SK-N-DZ (cell line): ENCODE measurements around the gene PTPRK.

Experiments
- DNase-seq: peaks from one replicate; pipeline ENCODE4 v3.0.0-alpha.2; 2015; ENCODE audit warnings: low spot score

PTPRK gene

DNA sequence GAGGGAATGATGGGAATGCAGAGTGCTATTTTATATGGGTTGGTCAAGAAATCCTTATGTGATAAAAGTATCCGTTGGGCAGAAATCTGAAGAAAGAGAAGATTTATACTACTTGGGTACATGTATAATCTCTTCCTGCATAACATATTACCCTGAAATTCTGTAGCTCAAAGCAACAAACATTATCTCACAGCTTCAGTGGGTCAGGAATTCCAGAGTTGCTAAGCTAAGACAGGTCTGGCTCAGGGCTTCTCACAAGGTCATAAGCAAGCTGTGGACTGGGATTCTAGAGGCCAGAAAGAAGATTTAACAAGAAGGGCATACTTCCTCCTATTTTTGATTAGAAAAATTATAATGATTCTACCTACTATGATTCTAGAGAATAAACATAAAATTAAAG is 447.0 kb downstream of the PTPRK start:
- no peak for DNase-seq

DNA sequence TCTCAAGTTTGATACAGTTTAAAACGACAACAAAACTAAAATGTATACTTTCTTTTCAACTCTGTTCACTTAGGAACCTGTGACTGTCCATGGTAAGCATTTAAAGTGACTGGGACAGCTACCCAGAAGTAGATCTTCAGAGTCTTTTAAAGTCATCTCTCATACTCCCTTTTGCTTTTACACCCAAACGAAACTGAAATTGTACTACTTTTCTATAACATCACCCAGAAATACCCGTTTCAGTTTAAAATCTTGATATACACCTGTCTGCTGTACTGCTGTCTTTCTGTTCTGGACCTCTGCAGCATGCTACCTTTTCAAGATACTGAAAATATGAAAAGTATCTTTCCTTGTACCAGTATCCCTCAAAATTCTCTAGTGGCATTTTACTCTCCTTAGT is 449.2 kb downstream of the PTPRK start:
- DNase-seq, result no peak

DNA sequence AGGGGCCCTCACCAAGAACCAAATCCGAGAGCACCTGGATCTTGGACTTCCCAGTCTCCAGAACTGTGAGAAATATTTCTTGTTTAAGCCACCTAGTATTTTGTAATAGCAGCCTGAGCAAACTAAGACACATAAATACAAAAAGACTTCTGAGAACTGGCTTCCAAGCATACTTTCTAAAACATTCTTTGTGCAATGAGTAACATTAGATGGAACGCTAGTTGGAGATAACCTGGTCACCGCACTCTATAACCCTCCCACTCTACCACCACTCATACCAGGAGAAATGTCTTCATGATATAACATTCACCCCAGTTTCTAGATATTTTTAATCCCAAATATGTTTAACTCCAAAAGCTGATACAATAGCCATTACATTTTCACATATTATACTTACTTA is 450.0 kb downstream of the PTPRK start:
- DNase-seq, result no peak

DNA sequence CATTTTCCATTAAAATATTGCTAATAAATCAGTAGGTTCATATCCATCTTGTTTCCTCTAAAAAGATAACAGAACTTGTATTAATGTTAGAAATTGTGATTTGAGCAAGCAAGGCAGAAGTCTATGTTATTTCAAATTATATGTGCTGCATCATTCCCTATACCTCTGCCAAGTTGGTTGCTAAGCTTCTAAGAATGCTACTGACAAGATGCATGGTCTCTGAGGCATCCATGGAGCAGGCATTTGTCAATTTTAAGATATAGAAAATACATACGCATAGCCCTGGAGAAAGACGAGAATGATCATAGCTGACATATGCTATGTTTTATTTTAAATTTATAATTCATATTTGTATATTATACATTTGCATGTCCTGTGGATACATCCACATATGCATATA is 451.2 kb downstream of the PTPRK start:
- no peak for DNase-seq

DNA sequence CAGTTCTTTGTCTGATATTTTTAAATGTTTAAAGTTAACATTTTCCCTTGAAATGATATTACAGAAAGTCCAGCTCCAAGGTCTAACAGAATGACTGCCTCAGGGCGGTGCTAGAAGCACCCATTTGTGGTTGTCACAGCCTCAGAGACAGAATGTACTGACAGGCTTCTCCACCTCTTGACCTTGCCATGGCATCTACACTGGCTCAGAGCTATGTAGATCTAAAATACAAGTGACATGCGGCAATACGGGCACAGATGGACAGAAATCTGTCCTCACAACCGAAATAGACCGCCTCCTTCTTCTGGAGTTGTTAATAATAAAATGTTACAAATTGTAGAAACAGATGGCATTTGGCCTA is 452.3 kb downstream of the PTPRK start:
- DNase-seq, result no peak

DNA sequence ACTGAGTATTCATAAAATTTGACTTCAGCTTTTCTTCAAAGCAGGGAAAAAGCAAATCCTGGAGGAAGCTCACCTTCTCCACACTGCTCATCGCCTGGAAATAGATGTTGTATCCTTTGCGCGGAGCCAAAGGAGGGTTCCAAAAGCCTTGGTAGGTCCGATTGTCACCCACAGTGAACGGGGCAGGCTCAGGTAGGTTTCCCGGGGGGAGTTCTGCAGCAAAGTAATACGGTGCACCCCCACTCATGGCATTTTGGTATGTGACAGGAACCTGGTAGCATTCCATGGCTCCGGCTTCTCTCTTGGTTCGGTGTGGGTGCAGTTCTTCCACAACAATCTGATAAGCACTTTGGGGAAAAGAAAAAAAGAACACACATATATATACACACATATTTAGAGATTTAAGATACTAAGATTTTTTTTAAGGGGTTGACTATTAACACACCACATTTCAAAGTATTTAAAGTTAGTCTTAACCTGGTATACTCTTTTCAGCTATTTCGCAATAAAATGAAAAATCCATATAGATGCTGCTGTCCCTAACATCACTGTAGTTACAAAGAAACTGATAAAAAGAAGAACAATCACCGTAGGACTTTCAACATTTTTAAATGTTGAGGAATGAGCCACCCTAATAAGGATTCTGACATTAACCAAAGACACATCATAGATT is 452.8 kb downstream of the PTPRK start:
- DNase-seq, result no peak

DNA sequence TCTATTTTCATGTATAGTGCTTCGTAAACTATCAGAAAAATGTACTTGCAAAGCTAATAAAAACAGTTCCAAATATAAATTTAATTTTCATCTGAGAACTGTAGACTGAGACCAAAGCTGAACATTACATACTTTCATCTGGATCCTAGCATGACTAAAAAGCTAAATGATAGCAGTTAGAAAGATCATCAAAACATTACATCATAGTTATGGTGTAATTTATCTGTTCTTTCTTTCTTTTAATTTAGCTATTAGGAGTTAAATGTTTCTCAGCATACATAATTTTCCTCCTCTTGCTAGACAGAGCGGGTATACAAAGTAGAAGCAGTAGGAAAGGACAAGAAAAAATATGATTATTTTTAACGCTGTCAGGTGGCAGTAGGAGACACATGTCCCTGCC is 455.3 kb downstream of the PTPRK start:
- no peak for DNase-seq

DNA sequence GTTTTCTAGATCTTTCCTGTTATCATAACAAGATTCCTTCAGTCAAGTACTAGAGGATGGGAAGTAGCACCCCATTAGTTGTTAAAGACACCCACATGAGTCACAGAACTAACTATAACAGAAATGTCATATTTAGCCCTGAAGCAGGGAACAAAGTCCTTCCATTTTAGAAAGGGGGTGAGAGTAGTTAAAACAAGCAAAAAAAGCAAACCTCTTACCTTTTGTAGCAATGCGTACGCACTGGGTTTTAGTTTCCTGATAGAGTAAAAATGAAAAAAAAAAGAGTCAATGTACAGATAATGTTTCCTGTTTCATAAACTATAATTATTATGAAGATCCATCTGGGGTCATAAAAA is 455.9 kb downstream of the PTPRK start:
- DNase-seq, result no peak

DNA sequence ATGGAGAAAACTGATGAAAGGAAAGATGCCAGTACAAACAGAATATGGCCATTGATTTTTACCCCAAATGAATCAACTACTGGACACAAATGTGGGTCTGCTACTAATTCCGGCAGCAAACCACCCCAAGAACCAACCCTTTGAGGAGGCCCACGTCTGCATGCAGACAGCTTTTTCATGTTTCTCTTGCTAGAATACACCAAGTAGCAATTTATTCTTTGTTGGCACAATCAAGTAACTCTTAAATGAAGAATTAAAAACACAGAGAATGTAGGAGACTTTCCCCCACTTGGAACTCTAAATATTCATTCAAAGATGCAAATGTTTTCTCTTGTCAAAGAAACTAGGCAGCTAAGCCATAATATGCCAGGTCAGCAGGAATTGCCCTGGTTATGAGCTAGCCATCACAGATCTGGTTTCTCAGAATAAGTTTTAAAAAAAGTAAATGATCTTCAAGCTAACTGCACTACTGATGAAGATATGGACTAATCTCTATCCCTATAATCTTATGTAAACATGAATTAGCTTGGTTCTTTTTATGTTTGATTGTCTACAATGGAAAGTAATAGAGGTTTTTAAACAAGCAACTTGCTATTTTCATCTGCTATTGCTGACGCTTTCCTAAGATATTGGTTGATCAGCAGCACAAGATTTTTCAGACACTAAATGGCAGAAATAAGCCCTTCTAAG is 456.4 kb downstream of the PTPRK start:
- DNase-seq, result no peak

DNA sequence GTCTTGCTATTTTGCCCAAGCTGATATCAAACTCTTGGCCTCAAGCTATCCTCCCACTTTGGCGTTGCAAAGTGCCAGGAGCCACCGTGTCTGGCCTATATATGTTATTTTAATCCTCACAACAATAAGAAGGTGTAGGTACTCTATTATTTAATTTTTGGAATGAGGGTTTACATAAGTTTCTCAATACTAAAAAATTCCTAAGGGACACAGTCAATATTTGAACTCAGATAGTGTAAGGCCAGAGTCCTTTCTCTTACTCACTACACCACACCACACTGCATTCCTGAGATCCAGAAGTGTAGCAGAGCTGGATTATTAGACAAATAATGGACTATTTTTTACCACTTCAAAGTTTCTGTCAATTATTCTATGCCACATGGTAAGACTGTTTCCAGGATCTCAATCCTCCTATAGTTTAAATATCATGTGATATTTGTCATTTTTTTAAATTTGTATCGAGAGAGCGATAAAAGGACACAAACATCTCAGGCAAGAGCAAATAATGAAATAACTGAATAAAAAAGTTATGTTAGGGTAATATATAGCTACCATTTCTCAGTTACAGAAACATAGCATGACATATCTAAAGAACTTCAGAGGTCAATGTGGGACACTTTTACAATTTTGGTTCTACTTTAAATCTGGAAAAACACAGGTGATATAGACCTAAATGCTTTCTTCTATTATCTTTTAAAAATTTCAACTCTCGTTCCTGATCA is 457.4 kb downstream of the PTPRK start:
- no peak for DNase-seq

DNA sequence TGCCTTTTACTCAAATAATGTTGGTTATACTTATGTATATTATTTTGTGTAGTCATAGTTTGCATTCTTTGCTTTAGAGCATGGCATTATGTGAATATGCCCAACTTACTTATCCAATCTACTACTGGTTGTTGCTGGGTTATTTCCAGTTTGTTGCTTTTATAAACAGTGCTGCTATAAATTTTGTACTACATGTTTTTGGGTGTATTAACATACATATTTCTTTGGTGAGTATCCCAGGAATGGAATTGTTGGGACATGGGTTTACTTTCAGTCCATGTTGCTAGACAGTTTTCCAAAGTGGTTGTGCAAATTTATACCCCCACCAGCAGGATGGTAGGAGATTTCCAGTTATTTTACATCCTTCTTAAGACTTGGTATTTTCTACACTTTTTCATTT is 462.5 kb downstream of the PTPRK start:
- no peak for DNase-seq

DNA sequence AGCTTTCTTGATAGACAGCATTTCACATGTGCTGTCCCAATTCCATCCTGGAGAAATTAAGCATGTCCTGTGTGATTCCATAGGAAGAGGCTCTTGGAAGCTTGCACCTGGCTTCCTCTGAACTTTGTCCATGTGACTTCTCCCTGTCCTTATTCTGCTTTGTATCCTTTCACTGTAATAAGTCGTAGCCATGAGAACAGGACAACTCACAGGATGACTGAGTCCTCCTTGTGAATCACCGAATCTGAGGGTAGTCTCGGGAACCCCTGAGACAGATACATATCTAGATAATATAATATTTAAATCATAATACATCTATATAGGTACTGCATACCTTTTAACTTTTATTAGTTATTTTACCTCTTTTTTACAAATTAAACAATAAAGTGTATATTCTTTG is 462.9 kb downstream of the PTPRK start:
- no peak for DNase-seq

DNA sequence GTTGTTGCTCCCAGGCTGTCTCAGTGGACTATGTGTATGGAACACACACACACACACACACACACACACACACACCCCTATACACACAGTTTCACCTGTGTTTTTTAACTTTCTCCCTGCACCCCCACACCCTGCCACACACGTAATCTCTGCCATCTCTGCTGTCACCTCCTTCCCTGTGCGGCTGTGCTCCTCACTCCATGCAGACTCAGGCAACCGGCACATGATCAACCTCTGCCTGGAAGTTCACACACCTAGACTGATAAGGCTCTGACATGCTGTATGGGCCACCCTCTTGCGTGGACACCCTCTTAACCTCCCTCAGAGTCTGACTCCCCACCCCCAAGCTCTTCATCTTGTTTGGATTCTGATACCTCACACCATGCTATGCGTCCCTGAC is 467.3 kb downstream of the PTPRK start:
- DNase-seq, result no peak

DNA sequence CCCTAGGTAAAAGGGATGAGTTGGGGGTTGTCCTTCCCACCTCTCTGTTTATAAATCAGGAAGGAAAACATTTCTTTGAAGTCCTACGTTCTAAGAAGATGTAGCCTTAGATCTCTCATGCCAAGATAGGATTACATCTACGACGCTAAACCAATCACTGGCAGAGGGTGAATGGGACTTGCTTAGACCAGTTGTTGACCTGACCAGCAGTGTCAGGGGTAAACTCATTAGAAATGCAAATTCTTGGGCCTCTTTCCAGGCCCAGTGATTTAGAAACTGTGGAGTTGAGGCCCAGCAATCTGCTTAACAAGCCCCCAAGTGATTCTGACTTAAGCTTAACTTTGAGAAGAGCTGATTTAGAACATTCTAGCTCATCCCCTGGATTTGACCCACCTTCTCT is 472.4 kb downstream of the PTPRK start:
- no peak for DNase-seq

DNA sequence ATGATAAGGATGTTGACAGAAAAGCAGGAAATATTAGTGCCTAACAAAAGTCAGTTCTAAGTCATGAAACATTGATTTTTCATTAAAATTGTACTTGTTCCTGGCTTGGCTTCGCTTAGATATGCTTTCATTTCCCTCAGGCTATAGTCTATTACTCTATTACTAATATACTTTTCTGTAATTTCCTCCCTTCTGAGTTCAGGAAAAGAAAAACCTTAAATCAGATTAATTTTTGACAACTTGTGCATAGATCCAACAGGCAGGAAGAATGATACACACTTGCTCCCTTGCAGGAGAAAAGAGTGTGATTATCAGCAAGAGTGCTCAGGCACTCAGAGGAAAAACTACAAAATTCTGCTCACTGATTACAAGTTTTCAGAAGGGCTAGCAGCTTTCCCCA is 474.4 kb downstream of the PTPRK start:
- DNase-seq, result no peak

DNA sequence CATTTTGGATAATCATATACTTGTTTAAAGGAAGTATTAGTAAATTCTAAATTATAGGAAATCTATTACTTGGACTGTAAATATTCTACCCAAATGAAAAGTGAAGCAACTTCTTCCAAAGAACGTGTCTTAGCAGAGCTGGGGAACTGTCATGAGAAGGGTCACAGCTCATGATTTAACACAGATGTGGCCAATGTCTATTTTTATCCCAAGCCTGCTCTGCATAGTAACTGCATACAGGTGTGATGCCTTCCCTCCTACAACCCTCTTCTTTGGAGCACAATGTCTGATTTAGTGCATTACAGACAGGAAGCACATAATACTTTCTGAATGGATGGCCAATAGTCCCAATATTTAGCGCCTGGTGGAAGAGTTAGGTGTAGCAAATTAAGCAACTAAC is 480.9 kb downstream of the PTPRK start:
- DNase-seq, result peak; percentile 41

DNA sequence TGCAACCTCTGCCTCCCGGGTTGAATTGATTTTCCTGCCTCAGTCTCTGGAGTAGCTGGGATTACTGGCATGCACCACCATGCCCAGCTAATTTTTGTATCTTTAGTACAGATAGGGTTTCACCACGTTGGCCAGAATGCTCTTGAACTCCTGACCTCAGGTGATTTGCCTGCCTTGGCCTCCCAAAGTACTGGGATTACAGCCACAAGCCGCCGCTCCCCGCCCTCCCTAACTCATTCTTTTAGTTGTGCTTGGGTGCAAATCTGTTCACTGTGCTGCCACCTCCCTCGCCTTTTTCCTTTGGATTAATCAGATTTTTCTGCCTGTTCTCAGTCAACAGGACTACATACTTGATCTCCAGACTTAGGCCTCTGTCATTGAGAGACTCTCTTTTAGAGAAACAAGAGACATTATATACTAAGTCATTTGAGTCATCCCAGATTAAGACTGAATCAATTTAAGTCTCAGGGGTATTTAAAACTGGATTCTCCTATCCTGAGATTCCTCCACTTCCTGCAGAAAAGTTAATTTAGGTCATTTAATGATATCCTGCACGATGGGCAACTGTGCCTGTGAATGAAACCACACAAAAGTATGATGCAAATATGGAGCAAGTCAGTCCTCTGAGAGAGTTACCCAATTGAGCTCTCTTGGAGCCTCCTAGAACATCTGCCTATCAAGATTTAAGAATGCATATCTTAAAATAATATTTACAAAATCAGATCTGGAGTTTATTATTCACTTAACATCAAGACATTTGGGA is 483.4 kb downstream of the PTPRK start:
- no peak for DNase-seq

DNA sequence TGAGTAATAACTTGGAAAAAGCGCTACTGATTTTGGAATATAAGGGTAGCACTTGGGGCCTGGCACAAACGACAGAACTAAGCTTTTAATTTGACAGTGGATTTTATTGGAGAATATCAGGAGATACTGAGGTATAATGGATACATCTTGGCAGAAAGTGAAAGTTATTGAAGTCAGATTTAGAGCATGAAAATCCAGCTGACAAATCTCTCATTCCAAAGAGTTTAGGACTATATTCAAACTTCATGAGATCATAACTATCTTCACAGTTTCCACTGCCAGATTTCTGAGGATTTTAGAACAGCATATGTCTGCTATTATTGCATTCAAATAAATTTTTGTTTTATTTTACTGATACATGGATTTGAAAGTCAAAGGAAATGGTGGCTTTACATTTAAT is 487.2 kb downstream of the PTPRK start:
- no peak for DNase-seq

DNA sequence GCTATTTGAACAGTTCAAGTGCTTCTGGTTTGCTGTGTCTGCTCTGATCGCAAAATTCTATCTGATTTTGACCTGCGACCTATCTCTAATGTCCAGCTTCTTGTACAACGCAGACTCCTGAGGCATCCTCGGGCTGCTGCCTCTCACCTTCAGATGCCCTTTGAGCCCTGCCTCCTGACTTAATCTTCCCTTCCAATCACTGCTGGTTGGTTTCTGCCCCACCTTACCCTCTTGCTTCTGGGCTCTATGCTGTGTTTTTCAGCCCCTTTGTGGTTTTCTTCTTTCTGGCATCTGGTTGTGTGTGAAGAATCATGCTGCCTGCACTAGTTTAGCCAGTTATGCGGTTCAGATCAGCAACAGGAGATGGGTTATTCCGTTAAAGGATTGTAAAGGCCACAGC is 488.4 kb downstream of the PTPRK start:
- no peak for DNase-seq

DNA sequence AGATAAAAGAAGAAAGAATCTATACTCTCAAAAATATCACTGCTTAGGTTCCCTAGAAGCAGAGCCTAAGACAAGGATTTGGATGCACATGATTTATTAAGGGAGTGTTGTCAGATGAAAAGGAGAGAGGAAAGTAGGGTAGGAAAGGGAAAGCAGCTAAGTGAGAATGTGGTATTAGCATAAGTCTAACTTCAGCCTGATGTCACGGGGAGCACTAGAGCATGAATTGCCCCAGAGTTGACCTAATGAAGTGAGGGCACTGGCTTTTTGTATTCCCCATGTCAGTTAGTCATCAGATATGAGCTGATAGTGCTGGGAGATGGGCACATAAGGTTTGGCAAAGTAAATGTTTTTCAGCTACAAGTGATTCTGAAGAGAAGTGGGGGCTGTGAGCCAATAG is 490.6 kb downstream of the PTPRK start:
- no peak for DNase-seq

DNA sequence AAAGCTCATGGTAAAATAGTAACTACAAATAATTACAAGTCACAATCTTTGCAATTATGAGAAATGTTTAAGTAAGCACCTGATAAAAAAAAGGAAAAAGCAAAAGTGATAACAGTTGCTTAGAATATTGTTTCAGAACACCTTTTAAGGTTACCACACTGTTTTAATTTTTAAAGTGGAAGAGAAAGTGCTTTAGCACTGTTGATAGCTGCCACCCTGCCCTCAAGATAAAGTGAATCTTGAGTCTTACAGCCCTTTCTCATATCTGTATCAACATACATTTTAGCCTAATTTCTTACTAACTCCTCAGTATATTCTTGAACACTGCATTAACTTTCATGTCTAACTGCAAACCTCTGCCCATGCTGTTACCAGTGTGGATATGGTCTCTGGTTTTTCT is 492.2 kb downstream of the PTPRK start:
- DNase-seq, result no peak

DNA sequence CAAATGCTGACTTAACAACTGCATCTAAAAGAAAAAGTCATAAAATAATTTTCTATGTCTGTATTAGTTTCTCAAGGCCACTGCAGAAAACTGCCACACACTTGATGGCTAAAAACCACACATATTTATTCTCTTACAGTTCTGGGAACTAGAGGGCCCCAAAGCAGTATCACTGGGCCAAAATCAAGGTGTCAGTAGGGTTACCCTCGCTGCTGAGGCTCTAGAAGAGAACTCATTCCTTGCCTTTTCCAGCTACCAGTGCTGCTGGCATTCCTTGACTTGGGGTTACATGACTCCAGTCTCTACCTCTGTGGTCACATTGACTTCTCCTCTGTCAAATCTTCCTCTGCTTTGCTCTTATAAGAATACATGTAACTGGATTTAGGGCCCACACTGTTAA is 494.9 kb downstream of the PTPRK start:
- DNase-seq, result no peak

DNA sequence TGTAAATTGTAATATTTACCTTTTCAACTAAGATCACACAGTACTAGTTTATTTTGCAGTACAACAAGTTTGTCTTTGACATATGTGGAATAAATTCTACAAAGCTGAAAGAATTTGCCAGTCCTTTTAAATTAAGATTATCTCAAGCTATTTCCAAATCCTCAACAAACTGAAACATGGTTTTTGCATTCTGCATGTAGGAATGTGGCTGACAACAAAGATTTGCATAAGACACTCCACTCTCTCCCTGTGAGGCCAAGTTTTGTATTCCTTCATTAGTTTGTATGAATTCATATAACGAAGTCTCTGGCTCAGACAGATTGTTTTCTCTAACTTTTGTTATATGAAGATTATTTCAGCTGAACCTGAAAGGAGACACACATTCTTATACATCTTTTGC is 495.4 kb downstream of the PTPRK start:
- no peak for DNase-seq
